ENCODE results near the gene TXNDC2. TPM values are rescaled to one million over a fixed set of nuclear protein-coding genes. Genes with fewer than 3 reads are reported as not detected.

TXNDC2 gene
- polyA plus RNA-seq, 4 donors = 0.03 to 0.10 TPM; not detected in 2

DNA sequence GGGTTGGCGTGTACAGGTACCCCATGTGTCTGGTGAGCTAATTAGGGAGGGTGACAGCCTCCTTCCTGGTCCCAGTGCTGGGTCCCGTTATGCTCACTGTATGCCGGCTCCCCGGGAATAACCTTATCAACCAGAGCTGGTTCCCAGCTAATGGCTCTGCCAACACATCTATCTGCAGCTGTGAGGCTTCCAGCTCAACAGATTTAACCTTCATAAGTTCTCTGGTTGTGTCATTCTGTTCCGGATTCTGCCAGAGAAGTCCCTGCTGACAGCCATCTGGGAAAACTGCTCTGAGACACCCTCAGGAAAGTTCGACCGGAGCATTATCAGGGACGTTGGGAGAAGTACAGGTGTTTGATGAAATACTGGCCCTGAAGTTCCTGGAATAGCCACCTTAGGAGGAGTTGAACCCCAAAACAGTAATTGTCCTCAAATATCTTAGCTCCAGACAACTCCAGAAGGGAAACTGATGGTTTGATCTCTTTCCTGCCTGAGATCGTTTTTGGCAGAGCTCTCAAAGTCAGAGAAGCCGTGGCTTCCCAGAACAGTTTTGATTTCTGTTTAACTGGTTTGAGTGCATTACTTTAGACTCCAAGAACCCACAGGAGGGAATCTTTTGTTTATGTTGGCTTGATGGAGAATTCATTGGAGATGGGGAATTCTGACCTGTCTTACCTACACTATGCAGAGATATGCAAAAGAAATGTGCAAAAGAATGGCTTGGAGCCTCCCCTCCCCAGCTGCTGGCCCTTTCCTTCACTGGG, 39.4 kb upstream of the TXNDC2 start:
- FAIRE-seq (no peak), DNase-seq (no peak)
- H3K4me1 ChIP-seq (ENCODE audit: control insufficient read depth in 3 of 3, insufficient read depth in 2 of 3, low read depth in 1 of 3, low read length in 2 of 3) = peaks cover 0 to 10% (median 0%) of the 10 kb centered on the region in 3 donors
- H3K27me3 ChIP-seq (ENCODE audit: control insufficient read depth in 3 of 3, insufficient read depth in 3 of 3, low read length in 3 of 3) = peaks cover 0 to 2% (median 0%) of the 10 kb centered on the region in 3 donors
- no peak overlapping the region for H3K27ac ChIP-seq (ENCODE audit: low read depth in 1 of 3, low read length in 2 of 3)
- peaks cover 0 to 4% (median 0%) of the 10 kb centered on the region in 3 donors for H3K36me3 ChIP-seq (ENCODE audit: control insufficient read depth in 3 of 3, insufficient read depth in 2 of 3, low read depth in 1 of 3, low read length in 3 of 3)
- 27 to 61% (median 45%) methylated on average over 10 of the region's 10 CpGs for WGBS, 3 donors
- no peaks in the 10 kb centered on the region for H3K9me3 ChIP-seq (ENCODE audit: control insufficient read depth in 2 of 2, insufficient read depth in 1 of 2, low read depth in 1 of 2, low read length in 1 of 2)
- H3K4me3 ChIP-seq (ENCODE audit: low read depth in 1 of 3, low read length in 3 of 3) = no peak overlapping the region

DNA sequence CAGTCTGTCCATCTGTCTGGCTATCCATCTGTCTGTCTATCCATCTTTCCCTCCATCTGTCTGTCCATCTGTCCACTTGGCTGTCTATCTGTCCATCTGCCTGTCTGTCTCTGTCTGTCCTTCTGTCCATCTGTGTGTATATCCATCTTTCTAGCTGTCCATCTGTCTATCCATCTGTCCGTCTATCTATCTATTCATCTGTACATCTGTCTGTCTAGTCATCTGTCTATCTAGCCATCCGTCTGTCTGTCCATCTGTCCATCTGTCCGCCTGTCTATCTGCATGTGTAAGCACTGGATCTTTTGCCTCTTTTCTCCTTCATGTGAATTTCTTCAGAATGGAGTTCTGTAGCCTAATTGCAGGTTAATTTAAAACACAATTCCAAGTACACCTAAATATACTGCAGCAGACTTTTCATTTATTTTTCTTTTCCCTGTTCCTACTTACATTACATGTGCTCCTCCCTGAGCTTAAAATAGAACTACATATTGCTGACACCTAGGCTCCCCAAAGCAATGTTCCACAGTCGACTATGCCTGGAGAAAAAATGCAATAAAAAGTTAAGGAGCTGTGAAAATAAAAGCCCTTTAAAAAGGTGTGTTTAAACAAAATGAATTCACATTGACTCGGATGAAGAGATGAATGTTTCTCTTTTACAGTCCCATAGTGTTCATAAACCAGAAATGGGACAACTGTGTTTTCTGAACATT, 37.4 kb upstream of the TXNDC2 start:
- FAIRE-seq (no peak), DNase-seq (no peak)
- 80 to 88% (median 82%) methylated on average over 5 of the region's 5 CpGs for WGBS, 3 donors
- Histone ChIP-seq H3K4me1 (ENCODE audit: control insufficient read depth in 3 of 3, insufficient read depth in 2 of 3, low read depth in 1 of 3, low read length in 2 of 3) (peaks cover 0 to 10% (median 0%) of the 10 kb centered on the region in 3 donors), H3K4me3 (ENCODE audit: low read depth in 1 of 3, low read length in 3 of 3) (no peak overlapping the region), H3K36me3 (ENCODE audit: control insufficient read depth in 3 of 3, insufficient read depth in 2 of 3, low read depth in 1 of 3, low read length in 3 of 3) (peaks cover 0 to 4% (median 0%) of the 10 kb centered on the region in 3 donors), H3K27ac (ENCODE audit: low read depth in 1 of 3, low read length in 2 of 3) (no peak overlapping the region), H3K9me3 (ENCODE audit: control insufficient read depth in 2 of 2, insufficient read depth in 1 of 2, low read depth in 1 of 2, low read length in 1 of 2) (no peaks in the 10 kb centered on the region), H3K27me3 (ENCODE audit: control insufficient read depth in 3 of 3, insufficient read depth in 3 of 3, low read length in 3 of 3) (peaks cover 0 to 2% (median 0%) of the 10 kb centered on the region in 3 donors)

DNA sequence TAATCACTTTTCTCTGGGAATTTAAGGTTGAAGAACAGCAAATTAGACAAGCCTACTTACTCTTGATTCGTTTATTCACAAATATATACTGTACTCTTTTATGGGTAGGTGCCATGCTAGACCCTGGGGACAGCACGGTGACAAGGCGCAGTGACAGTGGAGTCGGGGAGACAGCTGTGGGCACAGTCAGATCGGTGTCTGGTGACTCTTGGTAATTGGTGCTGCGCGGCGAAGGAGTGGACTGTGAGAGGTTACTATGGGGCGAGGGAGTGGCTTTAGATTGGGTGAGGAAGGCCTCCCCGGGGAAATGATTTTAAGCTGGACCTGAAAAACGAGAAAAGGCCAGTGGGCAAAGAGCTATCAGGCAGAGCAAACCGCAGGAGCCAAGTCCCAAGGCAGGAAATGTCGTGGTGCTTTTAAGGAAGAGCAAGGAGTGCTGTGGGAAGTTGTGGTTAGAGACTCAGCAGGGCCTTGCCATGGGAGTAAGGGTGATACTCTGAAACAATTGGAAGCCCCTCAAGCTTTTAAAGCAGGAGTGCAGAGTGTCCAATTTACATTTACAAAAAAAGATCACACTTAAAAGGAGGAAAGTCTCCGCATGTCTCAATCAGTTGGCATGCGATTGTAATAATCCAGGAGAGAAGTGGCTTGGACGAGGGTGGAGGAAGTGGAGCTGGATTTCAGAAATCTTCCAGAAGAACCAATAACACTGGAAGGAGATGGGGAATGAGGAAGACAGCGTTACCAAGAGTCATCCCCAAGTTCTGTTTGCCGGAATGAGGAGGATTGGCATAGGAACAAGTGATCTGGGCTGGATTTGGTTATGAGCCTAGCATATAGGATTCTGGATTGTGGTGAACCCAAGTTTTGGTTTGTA, 36.1 kb upstream of the TXNDC2 start:
- FAIRE-seq (no peak), DNase-seq (peak in 1 of 2 donors; percentile 59)
- Histone ChIP-seq H3K4me1 (ENCODE audit: control insufficient read depth in 3 of 3, insufficient read depth in 2 of 3, low read depth in 1 of 3, low read length in 2 of 3) (peaks cover 0 to 10% (median 0%) of the 10 kb centered on the region in 3 donors), H3K9me3 (ENCODE audit: control insufficient read depth in 2 of 2, insufficient read depth in 1 of 2, low read depth in 1 of 2, low read length in 1 of 2) (no peaks in the 10 kb centered on the region), H3K27me3 (ENCODE audit: control insufficient read depth in 3 of 3, insufficient read depth in 3 of 3, low read length in 3 of 3) (no peaks in the 10 kb centered on the region), H3K36me3 (ENCODE audit: control insufficient read depth in 3 of 3, insufficient read depth in 2 of 3, low read depth in 1 of 3, low read length in 3 of 3) (no peaks in the 10 kb centered on the region), H3K4me3 (ENCODE audit: low read depth in 1 of 3, low read length in 3 of 3) (no peak overlapping the region), H3K27ac (ENCODE audit: low read depth in 1 of 3, low read length in 2 of 3) (peak overlapping the region in 1 of 3 donors; percentile 6)
- WGBS, 3 donors = 59 to 70% (median 63%) methylated on average over 18 of the region's 18 CpGs

DNA sequence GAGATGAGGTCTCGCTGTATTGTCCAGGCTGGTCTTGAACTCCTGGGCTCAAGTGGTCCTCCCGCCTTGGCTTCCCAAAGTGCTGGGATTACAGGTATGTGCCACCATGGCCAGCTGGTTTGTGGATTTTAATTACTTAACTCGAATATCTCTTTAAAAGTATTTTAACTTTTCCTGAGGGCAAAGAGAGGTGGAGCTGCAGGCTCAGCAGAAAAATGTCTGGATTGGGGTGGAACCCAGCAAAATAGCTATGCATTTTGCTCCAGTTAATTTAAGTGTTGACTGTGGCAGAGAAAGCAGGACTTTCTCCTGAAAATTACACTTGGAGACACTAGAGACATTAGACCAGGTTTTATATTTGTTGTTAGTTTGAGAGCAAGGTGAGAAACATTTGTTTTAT, 35.5 kb upstream of the TXNDC2 start:
- WGBS, 3 donors = 83 to 94% (median 90%) methylated on average over 3 of the region's 3 CpGs
- Histone ChIP-seq H3K27ac (ENCODE audit: low read depth in 1 of 3, low read length in 2 of 3) (no peak overlapping the region), H3K4me1 (ENCODE audit: control insufficient read depth in 3 of 3, insufficient read depth in 2 of 3, low read depth in 1 of 3, low read length in 2 of 3) (peaks cover 0 to 10% (median 0%) of the 10 kb centered on the region in 3 donors)

DNA sequence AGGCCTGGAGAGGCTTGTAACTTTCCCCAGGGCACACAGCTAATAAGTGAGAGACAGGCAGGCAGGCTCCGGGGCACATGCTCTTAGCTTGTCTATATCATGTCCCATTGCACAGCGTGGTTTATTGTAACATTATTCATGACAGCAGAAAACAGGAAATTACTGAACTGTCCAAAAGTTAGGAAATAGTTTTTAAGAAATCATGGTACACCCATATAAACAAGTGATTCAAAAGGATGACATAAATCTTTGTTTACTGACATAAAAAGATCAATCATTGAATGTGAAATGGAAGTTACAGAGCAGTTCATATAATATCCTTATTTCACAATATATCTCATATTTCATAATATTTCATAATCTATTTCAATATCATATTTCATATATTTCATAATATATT, 34.3 kb upstream of the TXNDC2 start:
- H3K27ac ChIP-seq (ENCODE audit: low read depth in 1 of 3, low read length in 2 of 3) = no peak overlapping the region
- H3K4me1 ChIP-seq (ENCODE audit: control insufficient read depth in 3 of 3, insufficient read depth in 2 of 3, low read depth in 1 of 3, low read length in 2 of 3) = peaks cover 0 to 10% (median 0%) of the 10 kb centered on the region in 3 donors
- no peak overlapping the region for H3K4me3 ChIP-seq (ENCODE audit: low read depth in 1 of 3, low read length in 3 of 3)
- 80 to 91% (median 85%) methylated on average over 2 of the region's 2 CpGs for WGBS, 3 donors
- DNase-seq (no peak), FAIRE-seq (no peak)
- no peaks in the 10 kb centered on the region for H3K27me3 ChIP-seq (ENCODE audit: control insufficient read depth in 3 of 3, insufficient read depth in 3 of 3, low read length in 3 of 3)
- no peaks in the 10 kb centered on the region for H3K9me3 ChIP-seq (ENCODE audit: control insufficient read depth in 2 of 2, insufficient read depth in 1 of 2, low read depth in 1 of 2, low read length in 1 of 2)
- no peaks in the 10 kb centered on the region for H3K36me3 ChIP-seq (ENCODE audit: control insufficient read depth in 3 of 3, insufficient read depth in 2 of 3, low read depth in 1 of 3, low read length in 3 of 3)

More for the DNA sequence above, 35.5 kb upstream of the TXNDC2 start:
- H3K36me3 ChIP-seq (ENCODE audit: control insufficient read depth in 3 of 3, insufficient read depth in 2 of 3, low read depth in 1 of 3, low read length in 3 of 3) = no peaks in the 10 kb centered on the region
- no peak for DNase-seq
- FAIRE-seq = no peak
- no peaks in the 10 kb centered on the region for H3K27me3 ChIP-seq (ENCODE audit: control insufficient read depth in 3 of 3, insufficient read depth in 3 of 3, low read length in 3 of 3)
- H3K9me3 ChIP-seq (ENCODE audit: control insufficient read depth in 2 of 2, insufficient read depth in 1 of 2, low read depth in 1 of 2, low read length in 1 of 2) = no peaks in the 10 kb centered on the region
- H3K4me3 ChIP-seq (ENCODE audit: low read depth in 1 of 3, low read length in 3 of 3) = no peak overlapping the region

DNA sequence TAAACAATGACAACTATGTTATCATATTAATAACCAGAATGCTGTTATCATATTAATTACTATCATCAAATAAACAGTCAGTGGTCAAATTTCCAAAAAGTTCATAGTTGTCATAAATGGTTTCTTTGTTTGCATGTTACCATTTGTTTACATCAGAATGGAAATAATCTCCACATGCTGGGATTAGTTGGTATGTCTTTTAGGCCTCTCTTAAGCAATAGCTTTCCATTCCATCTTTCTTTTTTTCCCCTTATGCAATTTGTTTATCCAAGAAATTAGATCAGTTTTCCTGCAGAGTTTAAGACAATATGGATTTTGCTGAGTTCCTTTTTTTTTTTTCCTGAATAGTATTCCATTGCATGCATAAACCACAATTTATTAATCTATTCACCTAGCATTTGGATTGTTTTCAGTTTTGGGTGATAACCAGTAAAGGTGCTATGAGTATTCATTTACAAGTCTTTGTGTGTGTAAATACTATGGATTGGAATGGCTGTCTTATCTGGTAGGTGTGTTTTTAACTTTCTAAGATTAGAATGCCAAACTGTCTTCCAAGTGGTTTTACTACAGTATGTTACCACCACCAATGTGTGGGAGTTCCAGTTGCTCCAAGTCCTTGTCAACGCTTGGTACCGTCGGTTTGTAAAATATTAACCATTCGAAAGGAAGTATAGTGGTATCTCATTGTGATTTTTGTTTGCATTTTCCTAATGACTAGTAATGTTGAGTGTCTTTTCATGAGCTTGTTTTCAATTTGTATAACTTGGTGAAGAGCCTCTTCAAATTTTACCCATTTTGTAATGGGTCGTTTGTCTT, 33.3 kb upstream of the TXNDC2 start:
- 85 to 93% (median 91%) methylated on average over 5 of the region's 5 CpGs for WGBS, 3 donors
- no peaks in the 10 kb centered on the region for H3K27me3 ChIP-seq (ENCODE audit: control insufficient read depth in 3 of 3, insufficient read depth in 3 of 3, low read length in 3 of 3)
- peaks cover 0 to 10% (median 0%) of the 10 kb centered on the region in 3 donors for H3K4me1 ChIP-seq (ENCODE audit: control insufficient read depth in 3 of 3, insufficient read depth in 2 of 3, low read depth in 1 of 3, low read length in 2 of 3)
- no peaks in the 10 kb centered on the region for H3K9me3 ChIP-seq (ENCODE audit: control insufficient read depth in 2 of 2, insufficient read depth in 1 of 2, low read depth in 1 of 2, low read length in 1 of 2)
- DNase-seq = no peak
- H3K36me3 ChIP-seq (ENCODE audit: control insufficient read depth in 3 of 3, insufficient read depth in 2 of 3, low read depth in 1 of 3, low read length in 3 of 3) = no peaks in the 10 kb centered on the region
- no peak for FAIRE-seq
- no peak overlapping the region for H3K27ac ChIP-seq (ENCODE audit: low read depth in 1 of 3, low read length in 2 of 3)
- H3K4me3 ChIP-seq (ENCODE audit: low read depth in 1 of 3, low read length in 3 of 3) = no peak overlapping the region

DNA sequence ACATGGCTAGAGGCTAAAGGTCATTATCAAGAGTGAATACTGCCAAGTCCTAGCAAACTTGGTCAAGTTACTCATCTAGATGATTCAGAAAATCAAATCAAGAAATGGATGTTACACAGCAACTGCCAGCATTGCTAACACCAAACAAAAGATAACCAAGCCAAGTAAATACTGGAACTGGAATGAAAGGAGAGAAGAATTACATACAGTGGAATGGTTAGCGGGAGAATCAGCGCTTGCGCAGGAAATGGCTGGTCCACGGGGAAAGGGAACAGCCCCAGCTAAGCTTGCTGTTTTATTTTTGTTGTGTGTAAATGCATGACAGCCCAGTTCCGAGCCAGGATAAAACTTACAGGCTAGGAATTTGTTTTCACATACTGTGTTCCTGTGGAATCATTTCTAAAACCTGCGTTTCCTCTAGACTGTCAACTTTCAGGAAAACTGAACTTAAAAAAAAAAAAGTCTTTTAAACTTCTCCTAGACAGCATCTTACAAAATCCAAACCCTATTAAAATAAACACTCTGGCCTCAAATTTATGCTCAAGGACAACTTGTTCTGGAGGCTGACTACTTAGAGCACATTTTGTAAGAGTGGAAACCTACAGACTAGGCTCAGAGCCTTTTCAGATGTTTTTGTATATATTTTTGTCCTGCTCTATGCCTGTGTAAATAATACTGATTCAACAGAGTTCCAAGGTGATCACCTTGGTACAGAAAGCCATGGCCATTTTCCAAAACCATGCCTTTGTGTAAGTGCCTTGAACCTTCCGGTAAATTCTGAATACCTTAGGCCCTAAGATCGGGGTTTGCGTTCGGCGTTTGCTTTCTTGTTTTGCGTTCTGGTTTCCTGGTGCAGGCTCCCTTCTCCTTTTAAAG, 30.7 kb upstream of the TXNDC2 start:
- 80 to 83% (median 81%) methylated on average over 12 of the region's 12 CpGs for WGBS, 3 donors

More for the DNA sequence above, 30.7 kb upstream of the TXNDC2 start:
- no peak for DNase-seq
- no peaks in the 10 kb centered on the region for H3K36me3 ChIP-seq (ENCODE audit: control insufficient read depth in 3 of 3, insufficient read depth in 2 of 3, low read depth in 1 of 3, low read length in 3 of 3)
- no peaks in the 10 kb centered on the region for H3K9me3 ChIP-seq (ENCODE audit: control insufficient read depth in 2 of 2, insufficient read depth in 1 of 2, low read depth in 1 of 2, low read length in 1 of 2)
- H3K4me3 ChIP-seq (ENCODE audit: low read depth in 1 of 3, low read length in 3 of 3) = no peak overlapping the region
- peak overlapping the region in 1 of 3 donors; percentile 78 for H3K27ac ChIP-seq (ENCODE audit: low read depth in 1 of 3, low read length in 2 of 3)
- H3K4me1 ChIP-seq (ENCODE audit: control insufficient read depth in 3 of 3, insufficient read depth in 2 of 3, low read depth in 1 of 3, low read length in 2 of 3) = peaks cover 0 to 4% (median 0%) of the 10 kb centered on the region in 3 donors
- no peak for FAIRE-seq
- H3K27me3 ChIP-seq (ENCODE audit: control insufficient read depth in 3 of 3, insufficient read depth in 3 of 3, low read length in 3 of 3) = no peaks in the 10 kb centered on the region
